GM19023 (cell line): ENCODE data around the gene SEPTIN11.

ENCODE experiments used
- ATAC-seq: cut with Tn5 transposase; IDR thresholded peaks from one replicate; pipeline ENCODE4 v1.9.1; 2021; ENCODE audit warnings: mild to moderate bottlenecking, moderate library complexity; ENCODE audit not compliant: unreplicated experiment

SEPTIN11 gene

GRCh38 chr4:76949276-76950051 lies at the start of gene SEPTIN11:
TSS of gene SEPTIN11 (plus strand) at chr4:76949752. CDS start at chr4:76949904, 152 bp downstream.
- ATAC-seq = peak; percentile 71

- ATAC-seq = no peak
Measured at GRCh38 chr4:76902233-76902890, 47.2 kb upstream of the SEPTIN11 start.

- no peak for ATAC-seq
Measured at GRCh38 chr4:76904646-76905190, 44.8 kb upstream of the SEPTIN11 start.

- ATAC-seq = no peak
Measured at GRCh38 chr4:76905521-76905920, 44.0 kb upstream of the SEPTIN11 start.

- no peak for ATAC-seq
Measured at GRCh38 chr4:76909711-76910110, 39.8 kb upstream of the SEPTIN11 start.

- ATAC-seq = no peak
Measured at GRCh38 chr4:76920715-76921114, 28.8 kb upstream of the SEPTIN11 start.

GRCh38 chr4:76923619-76924357 lies 25.8 kb upstream of the SEPTIN11 start:
- no peak for ATAC-seq

GRCh38 chr4:76926841-76927240 lies 22.7 kb upstream of the SEPTIN11 start:
- ATAC-seq = no peak

GRCh38 chr4:76930685-76931084 lies 18.9 kb upstream of the SEPTIN11 start:
- ATAC-seq = no peak

- ATAC-seq = no peak
Measured at GRCh38 chr4:76931087-76931486, 18.5 kb upstream of the SEPTIN11 start.

- no peak for ATAC-seq
Measured at GRCh38 chr4:76931576-76932276, 17.8 kb upstream of the SEPTIN11 start.

- ATAC-seq = no peak
Measured at GRCh38 chr4:76939184-76939583, 10.4 kb upstream of the SEPTIN11 start.

GRCh38 chr4:76943129-76943620 lies 6.4 kb upstream of the SEPTIN11 start:
- no peak for ATAC-seq

GRCh38 chr4:76943790-76944189 lies 5.8 kb upstream of the SEPTIN11 start:
- ATAC-seq = no peak

- no peak for ATAC-seq
Measured at GRCh38 chr4:76947369-76947768, 2.2 kb upstream of the SEPTIN11 start.

- peak; percentile 37 for ATAC-seq
Measured at GRCh38 chr4:76948443-76949275, 893 bp upstream of the SEPTIN11 start.

GRCh38 chr4:76950052-76950955 lies 752 bp downstream of the SEPTIN11 start:
- peak; percentile 23 for ATAC-seq

GRCh38 chr4:76950956-76951671 lies 1.6 kb downstream of the SEPTIN11 start:
- no peak for ATAC-seq
